Stimulated activated CD8-positive, alpha-beta memory T cell treated with anti-CD3 and anti-CD28 coated beads, Interleukin-4, amount 100 ng/mL, for 1 hour (primary cell): ENCODE measurements around the gene TNS1.

Source experiments
- DNase-seq, 2 donors: peaks; one replicate each; pipeline ENCODE4 v3.0.0-alpha.2; 2020; ENCODE audit warnings: low read depth in 2 of 2, low spot score in 1 of 2

The TNS1 gene

GRCh38 chr2:218015586-218016521, 13.1 kb upstream of the TNS1 start:
- no peak for DNase-seq

GRCh38 chr2:218014706-218015585, 12.2 kb upstream of the TNS1 start:
- DNase-seq: no peak

GRCh38 chr2:218013289-218013688, 10.5 kb upstream of the TNS1 start:
- DNase-seq: no peak

GRCh38 chr2:218012284-218012683, 9.5 kb upstream of the TNS1 start:
- DNase-seq: no peak

GRCh38 chr2:218011653-218012040, 8.9 kb upstream of the TNS1 start:
- no peak for DNase-seq

GRCh38 chr2:218010984-218011652, 8.3 kb upstream of the TNS1 start:
- no peak for DNase-seq

GRCh38 chr2:218010140-218010983, 7.6 kb upstream of the TNS1 start:
- no peak for DNase-seq

GRCh38 chr2:218009765-218010139, 7.0 kb upstream of the TNS1 start:
- DNase-seq: no peak

GRCh38 chr2:218009231-218009630, 6.4 kb upstream of the TNS1 start:
- no peak for DNase-seq

- DNase-seq: no peak
These were observed 5.6 kb upstream of the TNS1 start for GRCh38 chr2:218008060-218009040.

- DNase-seq: no peak
These were observed 3.9 kb upstream of the TNS1 start for GRCh38 chr2:218006741-218007140.

- no peak for DNase-seq
These were observed 2.7 kb upstream of the TNS1 start for GRCh38 chr2:218005486-218005885.

- no peak for DNase-seq
These were observed 2.2 kb upstream of the TNS1 start for GRCh38 chr2:218005028-218005427.

- no peak for DNase-seq
These were observed 1.2 kb upstream of the TNS1 start for GRCh38 chr2:218003981-218004419.

- no peak for DNase-seq
These were observed 618 bp upstream of the TNS1 start for GRCh38 chr2:218003281-218003944.

GRCh38 chr2:218002143-218002844, 501 bp downstream of the TNS1 start:
- DNase-seq: no peak

GRCh38 chr2:218001629-218002028, 1.2 kb downstream of the TNS1 start:
- DNase-seq: no peak

GRCh38 chr2:218000136-218000535, 2.7 kb downstream of the TNS1 start:
- no peak for DNase-seq
